GM13977 (cell line): ENCODE data around the gene CAMTA2.
A peak's percentile ranks its signal among the peaks of the same experiment; 100 is the strongest.

Experiments used
- DNase-seq: peaks from one replicate; pipeline ENCODE4 v3.0.0; 2012; ENCODE audit warnings: low spot score
- CTCF ChIP-seq: IDR thresholded peaks from 2 replicates; pipeline ENCODE4 v1.5.1; 2012; ENCODE audit warnings: mild to moderate bottlenecking, control low read depth; ENCODE audit not compliant: insufficient read depth; ENCODE audit errors: extremely low read depth, missing control alignments
- in situ Hi-C: fragments of 300-500 bp; cut with MboI; formaldehyde crosslinking; loops from one replicate; pipeline ENCODE4 v1.12.0; 2022; ENCODE audit warnings: low sequenced_read_pairs, low pct_unique_long_range_greater_than_20kb, mixed read lengths, inconsistent platforms; ENCODE audit not compliant: unreplicated experiment

CAMTA2 gene

GRCh38 chr17:4945176-4945943 is 42.1 kb downstream of the CAMTA2 start:
- TF ChIP-seq CTCF: no peak
- DNase-seq: peak; percentile 81
- in situ Hi-C loops: no loop called here

GRCh38 chr17:4944554-4945175 is 42.8 kb downstream of the CAMTA2 start:
- TF ChIP-seq CTCF: no peak
- DNase-seq: peak; percentile 15
- in situ Hi-C loops: no loop called here

- DNase-seq: peak; percentile 56
- in situ Hi-C loops: no loop called here
- TF ChIP-seq CTCF: no peak
These were observed 43.3 kb downstream of the CAMTA2 start for GRCh38 chr17:4944163-4944553.

- no peak for DNase-seq
- TF ChIP-seq CTCF: no peak
- in situ Hi-C loops: no loop called here
These were observed 44.5 kb downstream of the CAMTA2 start for GRCh38 chr17:4942760-4943508.

GRCh38 chr17:4941319-4941610 is 46.2 kb downstream of the CAMTA2 start:
- TF ChIP-seq CTCF: no peak
- in situ Hi-C loops: no loop called here
- DNase-seq: no peak

- TF ChIP-seq CTCF: no peak
- DNase-seq: peak; percentile 11
- in situ Hi-C loops: no loop called here
These were observed 46.7 kb downstream of the CAMTA2 start for GRCh38 chr17:4940555-4941318.
